Raji (cell line): ENCODE data around the gene TESK2.

Experiments used
- POLR2A ChIP-seq: IDR thresholded peaks from 2 replicates; pipeline ENCODE4 v1.6.1; 2011; ENCODE audit warnings: low read depth, low read length, control low read depth; ENCODE audit not compliant: insufficient read depth

TESK2 gene

GRCh38 chr1:45485949-45486348 lies 5.0 kb downstream of the TESK2 start:
- no peak for TF ChIP-seq POLR2A

- no peak for TF ChIP-seq POLR2A
Observed at GRCh38 chr1:45479039-45479748, 11.8 kb downstream of the TESK2 start.

- no peak for TF ChIP-seq POLR2A
Observed at GRCh38 chr1:45478121-45478814, 12.7 kb downstream of the TESK2 start.

DNA sequence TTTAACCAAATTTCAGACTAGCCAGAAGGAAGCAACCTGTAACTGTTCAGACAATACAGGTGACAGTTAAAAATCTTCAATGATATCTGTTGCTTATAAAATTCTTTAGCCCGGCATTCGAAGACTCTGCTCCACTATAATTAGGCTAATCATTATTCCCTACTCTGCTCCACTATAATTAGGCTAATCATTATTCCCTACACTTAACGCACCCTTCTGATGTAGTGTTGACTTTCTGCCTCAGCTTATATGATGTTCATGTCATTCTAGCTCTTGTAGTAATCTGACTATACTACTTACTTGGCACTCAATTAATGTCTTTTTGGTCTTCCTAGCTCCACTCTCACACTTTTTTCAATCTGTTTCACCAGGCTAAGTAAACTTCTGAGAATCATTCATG lies 13.3 kb downstream of the TESK2 start:
- no peak for TF ChIP-seq POLR2A

DNA sequence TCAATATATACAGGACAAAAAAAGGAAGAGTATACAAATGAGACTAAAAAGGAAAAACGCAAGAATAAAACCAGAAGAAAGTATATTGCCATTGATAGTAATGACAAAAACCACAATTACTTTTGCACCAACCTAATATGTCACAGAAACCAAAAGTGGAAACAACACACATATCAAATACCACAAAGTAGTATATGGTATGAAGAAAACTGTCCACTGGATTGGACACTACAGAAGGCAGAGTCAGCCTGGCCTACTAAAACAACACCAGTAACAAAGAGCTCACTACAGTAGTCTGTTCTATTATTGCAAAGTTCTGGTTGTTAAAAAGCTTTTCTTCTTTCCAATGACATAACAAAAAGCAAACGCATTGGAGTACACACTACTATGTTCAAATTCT lies 17.7 kb downstream of the TESK2 start:
- TF ChIP-seq POLR2A, result no peak

- no peak for TF ChIP-seq POLR2A
Observed at GRCh38 chr1:45470306-45470798, 20.6 kb downstream of the TESK2 start.

- no peak for TF ChIP-seq POLR2A
Observed at GRCh38 chr1:45465277-45465676, 25.7 kb downstream of the TESK2 start.

DNA sequence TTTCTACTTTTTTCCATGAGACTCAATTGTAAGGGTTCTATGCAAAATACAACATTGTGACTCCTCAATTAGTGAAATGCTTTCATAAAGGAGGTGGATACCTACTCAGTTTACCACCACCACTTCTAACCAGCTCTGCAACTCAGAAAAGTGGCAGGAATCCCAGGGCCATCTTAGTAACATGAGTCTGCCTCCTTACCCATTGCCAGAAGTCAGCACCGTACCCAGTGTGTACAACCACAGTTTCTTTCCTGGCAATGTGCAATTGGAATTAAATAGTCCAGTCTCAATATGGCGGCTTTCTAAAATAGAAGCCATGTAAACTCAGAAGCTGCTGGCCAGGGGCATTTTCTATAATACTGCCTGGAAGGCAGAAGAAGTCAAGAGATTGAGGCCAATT lies 32.1 kb downstream of the TESK2 start:
- no peak for TF ChIP-seq POLR2A

DNA sequence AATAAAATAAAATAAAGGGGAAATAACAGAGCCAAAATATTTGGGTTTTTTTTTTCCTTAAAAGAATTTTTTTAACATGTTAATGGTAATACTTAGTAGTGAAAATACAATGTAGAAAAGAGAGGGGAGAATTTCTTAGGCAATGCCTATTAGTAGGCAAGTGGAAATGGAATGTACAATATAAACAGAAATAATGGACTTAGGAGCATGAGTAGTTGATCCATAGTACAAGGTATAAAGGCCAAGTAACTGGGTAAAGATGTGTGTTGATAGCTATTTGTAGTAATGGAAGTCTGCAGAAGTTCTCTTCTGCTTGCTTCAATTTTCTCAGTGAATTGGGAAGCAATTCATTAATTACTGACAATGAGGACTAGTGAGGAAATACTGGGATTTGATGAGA lies 34.4 kb downstream of the TESK2 start:
- no peak for TF ChIP-seq POLR2A

DNA sequence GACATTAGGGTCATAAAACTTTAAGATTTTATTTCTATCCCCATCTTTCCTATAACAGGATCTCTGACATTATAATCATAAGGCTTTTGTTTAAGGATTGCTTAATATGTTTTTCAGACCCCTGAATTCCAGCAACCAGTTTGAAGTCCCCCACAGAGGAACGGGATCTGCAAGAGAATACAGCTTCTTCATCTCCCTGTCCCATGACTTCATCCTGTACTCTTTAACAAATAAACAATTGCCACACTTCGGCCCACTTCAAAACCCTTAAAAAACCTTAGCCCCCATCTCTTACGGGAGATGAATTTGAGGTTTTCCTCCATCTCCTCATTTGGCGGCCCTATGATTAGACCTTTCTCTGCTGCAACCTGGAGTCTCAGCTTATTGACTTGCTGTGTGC lies 35.8 kb downstream of the TESK2 start:
- TF ChIP-seq POLR2A, result no peak

DNA sequence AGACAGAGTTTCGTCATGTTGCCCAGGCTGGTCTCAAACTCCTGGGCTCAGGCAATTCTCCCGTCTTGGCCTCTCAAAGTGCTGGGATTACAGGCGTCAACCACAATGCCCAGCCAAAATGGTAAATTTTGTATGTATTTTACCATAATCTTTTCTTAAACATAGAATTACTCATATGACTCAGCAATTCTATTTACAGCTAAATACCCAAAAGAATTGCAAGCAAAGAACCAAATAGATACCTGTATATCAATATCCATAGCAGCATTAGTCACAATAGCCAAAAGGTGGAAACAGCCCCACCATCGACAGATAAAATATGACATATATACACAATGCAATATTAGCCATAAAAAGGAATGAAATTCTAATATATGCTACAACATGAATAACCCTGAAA lies 36.5 kb downstream of the TESK2 start:
- no peak for TF ChIP-seq POLR2A

GRCh38 chr1:45452503-45452902 lies 38.5 kb downstream of the TESK2 start:
- no peak for TF ChIP-seq POLR2A

GRCh38 chr1:45448357-45448756 lies 42.6 kb downstream of the TESK2 start:
- TF ChIP-seq POLR2A, result no peak

- no peak for TF ChIP-seq POLR2A
Observed at GRCh38 chr1:45446950-45447672, 43.9 kb downstream of the TESK2 start.

DNA sequence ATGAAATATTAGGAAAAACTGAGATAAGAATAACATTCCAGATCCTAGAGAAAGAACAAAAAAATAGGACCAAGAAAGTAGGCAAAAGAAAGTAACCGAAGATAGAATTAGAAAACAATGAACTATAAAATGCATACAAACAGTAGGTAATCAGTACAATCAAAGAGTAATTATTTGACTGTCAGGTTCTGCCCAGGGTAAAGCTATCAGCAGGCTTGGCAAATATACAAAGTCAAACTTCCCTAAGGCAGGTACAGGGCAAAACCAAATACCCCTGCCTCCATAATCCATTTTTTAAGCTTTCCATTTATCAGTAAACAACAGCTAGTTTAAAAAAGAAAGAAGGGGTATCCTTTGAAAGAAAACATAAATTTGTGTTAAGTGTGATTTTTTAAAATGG lies 44.4 kb downstream of the TESK2 start:
- no peak for TF ChIP-seq POLR2A

GRCh38 chr1:45444609-45445131 lies 46.3 kb downstream of the TESK2 start:
- TF ChIP-seq POLR2A, result no peak
